Right kidney (tissue), 1 donor: Measurements from ENCODE around the gene CGB5.

Experiments used
- DNase-seq: peaks from one replicate; pipeline ENCODE4 v3.0.0-alpha.2; 2016

Gene CGB5

GRCh38 chr19:49086296-49086695 is 42.6 kb downstream of the CGB5 start:
- DNase-seq = no peak

GRCh38 chr19:49091391-49092038 is 47.9 kb downstream of the CGB5 start:
- DNase-seq = no peak

GRCh38 chr19:49092686-49093085 is 49.0 kb downstream of the CGB5 start:
- DNase-seq = no peak
